ENCODE measurements around the gene GNAI1.

- TF ChIP-seq CTCF (conservative IDR thresholded peaks at IDR 0.05; ENCODE audit: low read depth, low read length): no peak
- TF ChIP-seq EZH2 (IDR thresholded peaks at IDR 0.05; ENCODE audit: borderline replicate concordance, low read depth, low read length, poor library complexity, severe bottlenecking): no peak
Observed at GRCh38 chr7:80210400-80210799, 75.8 kb downstream of the GNAI1 start.

All from A673 (cell line).